Skeletal muscle cell (primary cell): Measurements from ENCODE around the gene CARD19.
A peak's percentile ranks its signal among the peaks of the same experiment; 100 is the strongest.

Experiments
- DNase-seq: peaks from one replicate; pipeline ENCODE4 v3.0.0-alpha.2; 2010; ENCODE audit warnings: low read depth
- H3K4me3 ChIP-seq: 2 replicates; pipeline ENCODE4 v1.5.1; 2011; ENCODE audit warnings: low read depth, mild to moderate bottlenecking, control low read depth, low read length, moderate library complexity

Gene CARD19

DNA sequence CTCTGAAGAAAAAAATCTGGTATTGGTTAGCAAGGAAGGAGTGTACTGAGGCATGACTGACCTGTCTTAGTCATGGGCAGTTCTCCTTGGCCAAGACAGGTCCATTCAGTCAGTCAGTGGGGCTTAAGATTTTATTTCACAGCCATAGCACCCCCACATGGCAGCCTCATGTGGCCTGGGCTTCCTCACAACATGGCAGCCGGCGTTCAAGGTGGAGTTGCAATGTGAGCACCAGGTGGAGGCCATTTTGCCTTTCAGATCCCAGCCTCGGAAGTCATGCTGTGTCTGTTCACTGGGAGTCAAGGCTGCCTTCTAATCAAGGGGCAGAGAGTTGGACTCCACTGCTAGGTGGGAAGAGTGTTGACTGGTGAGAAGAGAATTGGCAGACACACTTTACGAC, 10.3 kb upstream of the CARD19 start:
- DNase-seq, result no peak
- no peak overlapping the region for H3K4me3 ChIP-seq

DNA sequence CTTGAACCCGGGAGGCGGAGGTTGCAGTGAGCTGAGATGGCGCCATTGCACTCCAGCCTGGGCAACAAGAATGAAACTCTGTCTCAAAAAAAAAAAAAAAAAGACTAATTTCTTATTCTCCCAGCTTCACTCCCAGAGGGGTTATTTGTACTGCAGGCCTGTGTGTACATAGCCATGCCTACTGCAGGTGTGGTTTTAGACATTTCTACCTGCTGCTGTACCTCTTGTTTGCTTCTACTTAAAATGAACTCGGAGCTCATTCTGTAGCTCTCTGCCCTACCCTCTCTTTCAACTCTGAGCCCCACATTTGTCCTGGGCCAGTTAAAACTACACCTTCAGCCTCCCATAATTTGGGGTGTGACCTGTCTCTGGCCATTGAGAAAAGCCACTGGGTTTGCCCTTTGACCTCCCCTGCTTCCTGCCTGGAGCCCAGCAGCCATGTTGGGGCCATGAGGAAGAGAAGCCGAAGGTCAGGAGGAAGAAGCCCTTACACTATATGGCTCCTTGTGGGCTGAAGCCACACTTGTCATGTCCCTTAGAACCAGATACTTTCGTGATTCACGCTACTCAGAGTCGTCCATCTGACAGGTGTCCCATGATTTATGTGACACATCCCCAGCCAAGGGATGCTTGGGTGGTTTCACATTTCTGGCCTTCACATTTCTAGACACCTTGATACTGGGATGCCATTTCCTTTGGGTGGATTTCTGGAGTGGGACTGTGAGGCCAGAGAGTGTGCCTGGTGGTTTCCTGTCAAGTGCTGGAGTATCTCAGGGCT, 9.4 kb upstream of the CARD19 start:
- no peak overlapping the region for H3K4me3 ChIP-seq
- no peak for DNase-seq

DNA sequence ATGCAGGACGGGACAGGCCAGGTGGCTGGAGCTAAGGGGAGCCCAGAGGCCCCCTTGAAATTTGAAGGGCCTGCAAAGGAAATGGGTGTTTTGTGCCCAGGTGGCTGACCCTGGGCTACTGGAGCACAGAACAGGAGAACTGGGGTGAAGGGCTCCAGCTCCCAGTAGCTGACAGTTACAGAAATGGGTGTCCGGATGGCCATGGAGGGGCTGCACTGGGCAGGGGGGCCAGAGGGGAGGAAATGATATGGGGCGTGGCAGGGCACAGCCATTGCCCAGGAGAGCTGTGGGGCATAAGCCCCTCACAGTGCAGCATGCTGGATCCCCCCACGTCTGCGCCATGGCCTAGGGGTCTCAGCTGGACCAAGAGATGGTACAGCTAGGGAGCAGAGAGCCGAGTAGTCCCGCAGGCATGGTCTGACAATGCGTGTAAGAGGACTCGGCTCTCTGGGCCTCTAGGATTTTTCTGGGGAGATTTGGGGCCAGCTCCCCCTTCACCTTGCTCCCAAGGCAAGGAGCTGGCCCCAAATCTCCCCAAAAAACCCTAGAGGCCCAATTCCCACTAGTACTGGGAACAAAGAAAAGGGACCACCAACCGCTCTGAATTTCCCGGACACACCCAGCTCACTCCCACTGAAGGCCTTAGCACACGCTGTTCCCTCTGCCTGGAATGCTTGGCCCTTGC, 7.9 kb upstream of the CARD19 start:
- no peak for DNase-seq
- no peak overlapping the region for H3K4me3 ChIP-seq

DNA sequence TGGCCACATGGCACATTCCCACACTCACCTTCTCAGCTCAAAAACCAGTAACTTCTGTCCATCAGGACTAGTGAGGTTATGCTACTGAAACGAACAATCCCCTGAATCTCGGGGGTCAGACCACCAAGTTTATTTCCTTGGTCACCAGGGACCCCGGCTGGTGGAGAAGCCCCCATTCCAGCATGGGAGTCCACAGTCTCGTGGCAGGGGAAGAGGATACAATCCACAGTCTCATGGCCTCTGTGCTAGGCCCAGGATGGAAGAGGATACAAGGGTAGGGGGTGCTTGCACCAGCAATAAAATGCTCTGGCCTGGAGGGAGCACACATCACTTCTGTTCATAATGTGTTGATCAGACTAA, 7.4 kb upstream of the CARD19 start:
- H3K4me3 ChIP-seq, result no peak overlapping the region
- no peak for DNase-seq

DNA sequence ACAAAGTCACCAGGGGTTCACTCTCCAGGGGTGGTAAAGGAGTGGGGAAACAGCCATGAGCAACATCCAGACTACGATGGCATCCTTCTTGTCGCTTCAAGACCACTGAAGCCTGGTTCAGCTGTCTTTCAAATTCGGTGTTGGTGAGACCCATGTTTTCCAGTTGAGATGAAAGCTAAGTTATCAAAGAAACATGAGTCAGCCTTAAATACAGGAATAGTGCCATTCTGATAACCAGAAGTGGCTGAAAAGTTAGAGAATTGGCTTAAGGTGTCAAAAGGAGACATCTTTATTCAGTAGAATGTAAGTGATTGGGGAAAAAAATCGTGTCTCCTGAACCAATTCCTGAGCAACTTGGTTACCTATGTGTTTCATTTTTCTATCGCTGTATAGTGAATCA, 7.0 kb upstream of the CARD19 start:
- DNase-seq, result no peak
- H3K4me3 ChIP-seq, result no peak overlapping the region

DNA sequence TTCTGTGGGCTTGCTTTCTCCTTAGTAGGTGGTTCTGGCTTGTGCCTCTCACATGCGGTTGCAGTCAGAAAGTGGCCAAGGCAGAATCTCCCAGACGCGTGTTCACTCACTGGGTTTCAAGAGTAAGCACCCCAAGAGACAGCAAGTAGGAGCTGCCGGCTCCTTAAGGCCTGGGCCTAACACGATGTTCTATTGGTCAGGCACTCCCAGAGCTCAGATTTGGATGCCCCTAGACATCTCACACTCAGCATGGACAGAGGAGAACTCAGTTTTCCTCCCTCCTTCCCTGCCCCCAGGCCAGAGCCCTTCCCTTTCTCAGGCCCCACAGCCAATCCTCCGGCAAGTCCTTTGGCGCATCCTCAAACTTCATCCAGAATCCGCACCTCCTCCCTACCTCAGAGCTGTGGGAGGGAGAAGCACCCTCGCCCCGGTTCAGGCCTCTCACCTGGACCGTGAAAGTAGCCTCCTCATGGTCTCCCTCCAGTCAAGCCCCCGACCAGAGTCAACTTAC, 6.5 kb upstream of the CARD19 start:
- no peak for DNase-seq
- no peak overlapping the region for H3K4me3 ChIP-seq

DNA sequence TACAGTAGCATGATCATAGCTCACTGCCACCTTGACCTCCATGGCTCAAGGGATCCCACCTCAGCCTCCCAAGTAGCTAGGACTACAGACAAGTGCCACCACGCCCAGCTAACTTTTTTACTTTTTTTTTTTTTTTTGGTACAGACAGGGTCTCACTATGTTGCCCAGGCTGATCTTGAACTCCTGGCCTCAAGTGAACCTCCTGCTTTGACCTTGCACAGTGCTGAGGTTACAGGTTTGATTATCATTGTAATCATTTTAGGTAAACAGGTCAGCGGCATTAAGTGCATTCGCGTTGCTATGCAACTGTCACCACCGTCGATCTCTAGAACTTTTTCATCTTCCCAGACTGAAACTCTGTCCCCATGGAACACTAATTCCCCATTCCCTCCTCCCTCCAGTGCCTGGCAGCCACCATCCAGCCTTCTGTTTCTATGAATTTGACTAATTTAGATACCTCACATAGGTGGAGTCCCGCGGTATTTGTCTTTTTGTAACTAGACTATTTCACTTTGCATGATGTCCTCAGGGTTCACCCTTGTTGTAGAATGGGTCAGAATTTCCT, 5.8 kb upstream of the CARD19 start:
- no peak overlapping the region for H3K4me3 ChIP-seq
- no peak for DNase-seq

DNA sequence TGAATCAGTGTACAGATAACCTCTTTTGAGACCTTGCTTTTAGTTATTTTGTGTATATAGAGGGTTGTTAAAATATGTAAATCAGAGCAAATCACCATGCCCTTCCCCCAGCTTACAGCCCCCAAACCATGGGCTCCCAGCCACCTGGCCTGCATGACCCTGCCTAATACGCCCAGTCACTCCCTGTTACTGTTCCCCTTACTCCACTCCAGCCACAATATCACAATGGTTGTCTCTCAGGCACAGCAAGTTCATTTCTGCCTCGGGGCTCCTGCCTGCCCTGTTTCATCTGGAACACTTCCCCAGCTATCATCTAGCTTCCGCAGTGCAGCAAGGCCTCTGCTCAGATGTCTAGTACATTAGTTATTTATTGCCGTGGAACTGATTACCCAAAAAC, 5.0 kb upstream of the CARD19 start:
- DNase-seq, result no peak
- H3K4me3 ChIP-seq, result no peak overlapping the region

DNA sequence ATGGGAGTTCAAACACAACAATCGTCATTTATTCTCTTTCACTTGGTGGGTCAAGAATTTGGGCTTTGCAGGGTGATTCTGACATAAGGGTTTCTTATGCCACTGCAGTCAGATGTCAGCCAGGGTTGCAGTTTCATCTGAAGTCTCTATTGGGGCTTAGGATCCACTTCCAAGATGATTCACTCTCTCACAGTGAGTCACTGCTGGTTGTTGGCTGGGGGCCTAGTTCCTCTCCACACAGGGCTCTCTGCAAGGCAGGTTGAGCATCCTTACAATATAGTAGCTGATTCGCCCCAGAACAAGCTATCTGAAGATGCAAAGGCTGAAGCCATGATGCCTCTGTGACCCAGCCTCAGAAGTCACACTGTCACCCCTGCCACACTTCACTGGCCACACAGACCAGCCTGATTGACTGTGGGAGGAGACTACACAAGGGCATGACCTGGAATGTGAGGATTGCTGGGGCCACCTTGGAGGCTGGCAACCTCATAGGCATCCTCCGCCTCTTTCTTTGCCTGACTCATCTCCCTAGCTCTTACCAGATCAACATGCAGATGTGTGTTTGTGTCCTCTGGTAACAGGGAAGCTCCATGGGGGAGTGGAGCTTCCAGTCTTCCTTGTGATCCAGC, 4.5 kb upstream of the CARD19 start:
- no peak overlapping the region for H3K4me3 ChIP-seq
- DNase-seq, result peak; percentile 87

DNA sequence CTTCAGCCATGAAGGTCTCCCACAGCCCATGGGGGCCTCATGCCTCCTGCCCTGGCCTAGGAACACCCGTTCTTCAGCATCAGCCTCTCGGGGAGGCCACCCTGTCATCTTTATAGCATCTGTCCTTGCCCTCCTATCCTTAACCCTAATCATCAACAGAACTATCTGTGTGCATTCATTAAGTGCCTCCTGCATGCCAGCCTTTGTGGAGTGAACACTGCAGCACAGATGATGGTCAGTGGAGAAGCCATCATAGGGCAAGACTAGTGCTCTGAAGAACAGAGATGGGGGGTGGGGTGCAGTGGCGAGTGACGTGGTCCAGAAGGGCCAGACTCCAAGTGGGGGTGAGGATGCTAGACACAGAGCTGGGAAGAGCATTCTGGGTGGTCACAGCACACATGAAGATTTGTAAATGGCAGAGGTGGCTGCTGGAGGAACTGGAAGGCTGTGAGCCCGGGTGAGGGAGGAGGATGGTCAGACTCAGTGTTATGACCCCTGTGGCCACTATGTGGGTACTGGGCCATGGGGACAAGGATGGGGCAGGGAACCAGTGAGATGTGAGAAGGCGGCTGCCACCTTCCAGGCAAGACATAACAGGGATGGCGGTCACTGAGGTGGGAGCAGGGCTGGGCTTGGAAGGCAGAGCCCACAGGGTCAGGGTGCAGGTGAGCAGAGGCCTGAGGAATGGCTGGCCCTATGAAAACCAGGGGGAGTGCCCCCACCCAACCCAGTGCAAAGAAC, 3.6 kb upstream of the CARD19 start:
- no peak for DNase-seq
- H3K4me3 ChIP-seq, result no peak overlapping the region

DNA sequence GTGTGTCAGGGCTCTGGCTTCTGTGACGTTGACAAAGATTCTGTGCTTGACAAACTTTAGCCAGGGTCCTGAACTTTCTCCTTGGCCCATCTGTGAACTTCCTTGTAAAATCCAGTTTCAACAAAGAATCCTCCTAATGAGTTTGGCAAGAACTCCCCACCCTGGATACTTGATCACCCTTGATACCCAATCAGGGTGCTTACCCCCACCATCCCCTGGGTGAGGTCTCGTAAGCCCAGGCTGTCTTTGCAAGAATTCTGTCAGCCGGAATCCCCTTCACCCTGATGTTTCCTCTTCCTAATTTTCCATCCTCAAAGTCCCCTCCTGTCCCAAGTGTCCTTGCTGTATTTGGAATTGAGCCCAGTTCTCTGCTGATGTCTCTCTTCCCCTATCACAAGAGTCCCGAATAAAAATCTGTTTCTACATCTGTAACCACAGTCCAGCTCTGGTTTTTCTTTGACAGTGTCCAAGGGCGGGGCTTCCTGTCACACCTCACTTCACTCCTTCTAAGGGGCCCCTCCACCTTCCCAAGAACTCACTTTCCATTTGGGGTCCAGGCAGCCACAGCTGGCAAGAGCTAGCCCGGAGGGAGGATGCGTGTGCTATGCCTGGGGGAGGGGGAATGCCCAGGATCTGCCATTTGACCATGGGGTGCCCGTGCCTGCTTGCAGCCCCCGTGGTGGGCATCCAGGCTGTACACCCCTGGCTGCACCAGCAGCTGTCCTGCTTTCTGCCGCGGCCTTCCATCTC, 2.7 kb upstream of the CARD19 start:
- DNase-seq, result no peak
- H3K4me3 ChIP-seq, result no peak overlapping the region

DNA sequence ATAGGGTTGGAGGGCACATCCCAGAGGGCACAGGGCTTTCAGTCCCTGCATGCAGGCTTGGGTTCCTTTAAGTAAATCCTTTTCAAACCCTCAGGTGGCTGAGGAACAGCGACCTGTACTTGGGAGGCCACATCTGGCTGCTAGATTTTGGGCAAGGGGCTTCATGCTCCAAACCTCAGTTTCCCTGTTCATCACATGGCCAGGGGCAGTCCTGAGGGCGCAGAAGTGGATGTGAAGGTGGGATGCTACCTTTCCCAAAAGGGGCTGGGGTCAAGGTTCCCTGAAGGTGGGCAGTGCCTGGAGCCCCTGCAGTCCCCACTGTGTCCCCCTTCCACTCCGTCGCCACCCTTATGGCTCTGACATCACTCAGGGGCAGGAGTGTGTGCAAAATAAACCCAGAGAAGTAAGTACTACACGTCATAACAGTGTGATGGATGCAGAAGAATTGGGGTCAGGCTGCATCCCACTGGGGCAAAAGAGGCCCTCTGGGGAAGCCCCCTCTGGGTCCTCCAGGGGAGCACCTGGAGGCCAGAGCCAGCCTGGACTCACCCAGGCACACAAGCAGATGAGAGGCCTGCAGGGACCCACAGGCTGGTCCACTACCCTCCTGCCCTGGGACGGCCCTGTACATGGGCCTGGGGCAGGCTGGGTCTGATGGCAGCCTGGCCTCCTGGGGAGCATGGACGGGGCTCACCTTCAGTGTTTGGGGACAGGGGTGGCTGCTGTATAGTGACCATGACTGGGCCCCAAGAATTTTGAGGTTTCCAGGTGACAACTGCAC, 1.9 kb upstream of the CARD19 start:
- no peak overlapping the region for H3K4me3 ChIP-seq
- DNase-seq, result no peak

DNA sequence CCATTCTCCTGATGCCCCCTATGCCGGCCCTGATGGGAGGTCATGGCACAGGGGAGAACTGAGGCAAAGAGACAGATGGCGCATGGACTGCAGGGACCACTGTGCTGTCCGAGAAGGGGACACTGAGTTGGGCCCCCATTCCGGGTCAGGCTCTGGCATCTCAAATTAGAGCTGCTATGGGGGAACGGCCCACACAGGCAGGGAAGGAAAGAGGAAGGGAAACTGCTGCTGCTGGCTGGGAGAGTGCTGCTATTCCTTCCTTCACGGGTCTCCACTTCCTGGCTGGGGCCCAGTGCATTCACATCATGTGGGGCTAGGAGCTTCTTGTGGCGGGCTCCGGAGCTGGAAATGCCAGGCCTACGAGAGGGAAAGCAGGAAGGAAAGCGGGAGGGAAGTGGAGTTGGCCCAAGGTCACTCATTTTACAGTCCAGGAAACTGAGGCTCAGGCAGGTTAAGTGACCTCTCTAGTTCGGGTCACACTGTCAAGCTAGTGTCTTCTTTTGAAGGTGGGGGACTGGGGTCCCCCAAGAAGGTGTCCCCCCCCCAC, 1.3 kb upstream of the CARD19 start:
- peak overlapping the region; percentile 49 for H3K4me3 ChIP-seq
- no peak for DNase-seq

DNA sequence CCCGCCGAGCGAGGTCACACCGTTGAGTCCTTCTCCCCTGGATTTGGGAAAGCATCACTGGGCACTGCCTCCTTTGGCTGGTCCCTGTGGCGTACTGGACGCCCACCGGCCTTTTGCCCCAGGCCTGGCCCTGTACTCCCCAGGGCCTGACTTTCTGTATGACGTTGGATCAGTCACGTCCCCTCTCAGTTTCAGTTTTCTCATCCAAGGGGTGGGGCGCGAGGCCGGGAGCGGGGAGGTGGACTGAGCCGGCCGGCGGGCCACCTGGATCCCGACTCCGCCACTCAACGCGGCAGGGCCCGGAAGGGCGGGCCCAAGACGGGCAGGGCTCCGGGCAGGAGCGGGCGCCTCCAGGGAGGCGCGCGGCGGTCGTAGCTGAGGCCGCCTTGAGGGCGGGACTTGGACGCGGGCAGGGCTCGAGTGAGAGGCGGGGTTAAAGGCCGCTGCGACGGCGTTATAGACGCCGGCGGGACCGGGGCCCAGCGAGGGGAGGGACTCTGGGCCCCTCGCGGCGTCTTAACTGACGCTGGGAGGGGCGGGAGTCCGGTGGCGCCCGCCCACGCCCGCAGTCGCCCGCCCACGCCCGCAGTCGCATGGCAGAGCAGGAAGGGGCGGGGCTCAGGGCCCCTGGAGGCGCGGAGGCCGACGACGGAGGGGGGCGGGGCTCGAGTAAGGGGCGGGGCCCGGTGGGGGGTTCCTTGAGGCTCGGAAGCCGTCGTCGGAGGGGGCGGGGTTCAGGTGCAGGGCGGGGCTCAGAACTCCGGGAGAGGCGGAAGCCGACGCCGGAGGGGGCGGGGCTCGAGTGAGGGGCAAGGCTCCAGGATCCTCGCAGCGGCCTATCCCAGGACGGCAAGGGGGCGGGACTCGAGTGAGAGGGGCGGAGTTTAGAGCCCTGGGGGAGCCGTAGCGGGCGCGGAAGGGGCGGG, 549 bp upstream of the CARD19 start:
- peak; percentile 89 for DNase-seq
- H3K4me3 ChIP-seq, result peak overlapping the region; percentile 49

DNA sequence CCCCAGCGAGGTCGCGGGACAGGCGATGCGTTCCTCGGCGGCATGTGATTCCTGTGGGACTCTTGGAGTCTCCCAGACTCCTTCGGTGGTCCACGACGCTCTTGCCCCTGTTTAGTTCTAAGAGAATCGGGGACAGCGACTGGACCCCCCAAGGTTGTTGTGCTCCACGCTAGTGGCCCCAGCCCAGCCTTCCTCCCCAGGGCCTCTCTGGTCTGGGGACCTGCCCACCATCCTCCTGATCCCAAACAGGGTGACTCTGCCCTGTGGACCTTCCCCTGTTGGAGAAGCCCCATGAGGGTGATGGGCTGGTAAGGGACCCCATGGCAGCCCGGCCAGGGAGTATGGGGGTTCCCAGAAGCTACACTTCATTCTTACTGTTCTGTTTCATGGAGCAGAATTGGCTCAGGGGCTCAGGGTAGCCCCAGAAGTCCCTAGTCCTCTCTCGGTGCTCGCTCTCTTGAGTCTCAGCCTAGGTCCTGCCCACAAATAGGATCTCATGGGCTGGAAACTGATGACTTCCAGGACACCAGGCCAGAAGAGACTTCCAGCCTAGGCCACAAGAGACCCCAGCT, 880 bp downstream of the CARD19 start:
- H3K4me3 ChIP-seq, result peak overlapping the region; percentile 81
- DNase-seq, result no peak

DNA sequence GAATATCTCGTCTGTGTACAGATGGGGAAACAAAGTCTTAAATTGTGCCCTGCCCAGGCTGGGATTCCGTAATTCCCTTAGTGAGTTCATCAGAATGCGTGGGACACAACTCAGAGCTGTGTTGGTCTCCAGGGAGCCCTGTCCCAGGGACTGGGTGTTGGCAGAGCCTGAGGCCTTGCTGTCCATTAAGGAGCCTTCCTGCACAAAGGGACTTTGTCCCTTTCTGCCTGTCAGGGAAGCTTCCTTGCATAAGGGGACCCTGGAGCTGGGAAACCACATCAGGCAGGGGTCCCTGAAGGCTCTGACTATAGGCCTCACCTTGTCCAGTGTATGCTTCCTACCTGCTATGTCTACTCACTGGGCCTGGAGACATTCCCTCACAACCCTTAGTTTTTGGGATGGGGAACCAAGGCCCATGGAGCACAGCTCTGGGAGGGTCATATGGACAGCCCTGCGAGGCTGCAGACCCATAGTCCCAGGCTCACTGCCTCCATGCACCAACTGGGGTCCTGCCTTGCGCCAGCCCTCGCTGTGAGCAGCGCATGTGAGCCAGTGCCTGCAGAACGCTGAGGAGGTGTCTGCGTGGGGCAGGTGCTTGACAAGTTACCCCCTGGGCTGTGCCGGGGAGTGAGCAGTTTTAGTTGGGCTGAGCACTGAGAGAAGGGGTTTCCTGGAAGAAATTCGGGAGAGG, 1.6 kb downstream of the CARD19 start:
- peak overlapping the region; percentile 81 for H3K4me3 ChIP-seq
- no peak for DNase-seq
